Esophagus (tissue), 2 donors: ENCODE data around the gene TNRC18. TPM values are rescaled to one million over a fixed set of nuclear protein-coding genes. Genes with fewer than 3 reads are reported as not detected.

Experiments
- H3K27ac ChIP-seq, 2 donors: one replicate each; pipeline ENCODE4 v1.5.1; 2013; ENCODE audit warnings: low read depth in 2 of 2, mild to moderate bottlenecking in 2 of 2, inconsistent platforms in 1 of 2, low read length in 1 of 2, moderate library complexity in 1 of 2
- H3K27me3 ChIP-seq, 2 donors: one replicate each; pipeline ENCODE4 v1.6.1; 2013; ENCODE audit warnings: low read length in 2 of 2, control low read depth in 1 of 2, mild to moderate bottlenecking in 1 of 2; ENCODE audit not compliant: insufficient read depth in 2 of 2, control insufficient read depth in 1 of 2
- H3K36me3 ChIP-seq, 2 donors: one replicate each; pipeline ENCODE4 v1.6.1; 2013; ENCODE audit warnings: low read length in 1 of 2; ENCODE audit not compliant: control insufficient read depth in 2 of 2, insufficient read depth in 2 of 2
- H3K4me1 ChIP-seq, 2 donors: one replicate each; pipeline ENCODE4 v1.6.1; 2013; ENCODE audit warnings: low read length in 1 of 2; ENCODE audit not compliant: control insufficient read depth in 2 of 2, insufficient read depth in 2 of 2
- H3K4me3 ChIP-seq, 2 donors: one replicate each; pipeline ENCODE4 v1.5.1; 2013; ENCODE audit warnings: low read length in 2 of 2, mild to moderate bottlenecking in 2 of 2, low read depth in 1 of 2, moderate library complexity in 1 of 2
- H3K9me3 ChIP-seq, 2 donors: one replicate each; pipeline ENCODE4 v1.6.1; 2013; ENCODE audit warnings: mild to moderate bottlenecking in 2 of 2, low read depth in 1 of 2, low read length in 1 of 2, moderate library complexity in 1 of 2; ENCODE audit not compliant: control insufficient read depth in 2 of 2, insufficient read depth in 1 of 2
- WGBS, 2 donors: extraction: QIAGEN DNeasy Blood & Tissue Kit; methylation state at CpG; one replicate each; pipeline ENCODE4 v1.1.7; 2013; 5-methylcytosine and 5-hydroxymethylcytosine counted together
- polyA plus RNA-seq, 2 donors: library from polyadenylated mRNA; stranded (reverse); fragments of 200-250 nt; gene quantifications; one replicate each; pipeline ENCODE4 v1.2.3, GENCODE V29; 2013
- donor health status: healthy with polysubstance abuse.
- donor health status: Bipolar disorder and iron deficiency.

The TNRC18 gene
- polyA plus RNA-seq, 2 donors = 18.0 to 34.0 TPM

GRCh38 chr7:5394264-5395105 lies 29.1 kb downstream of the TNRC18 start:
- H3K9me3 ChIP-seq = no peaks in the 10 kb centered on the region
- no peaks in the 10 kb centered on the region for H3K27me3 ChIP-seq
- H3K4me1 ChIP-seq = peaks cover 11 to 17% of the 10 kb centered on the region in 2 donors
- no peak overlapping the region for H3K27ac ChIP-seq
- H3K4me3 ChIP-seq = no peak overlapping the region
- peaks cover 0 to 24% of the 10 kb centered on the region in 2 donors for H3K36me3 ChIP-seq
- 85 to 88% methylated on average over 30 to 33 of the region's 33 CpGs for WGBS, 2 donors

DNA sequence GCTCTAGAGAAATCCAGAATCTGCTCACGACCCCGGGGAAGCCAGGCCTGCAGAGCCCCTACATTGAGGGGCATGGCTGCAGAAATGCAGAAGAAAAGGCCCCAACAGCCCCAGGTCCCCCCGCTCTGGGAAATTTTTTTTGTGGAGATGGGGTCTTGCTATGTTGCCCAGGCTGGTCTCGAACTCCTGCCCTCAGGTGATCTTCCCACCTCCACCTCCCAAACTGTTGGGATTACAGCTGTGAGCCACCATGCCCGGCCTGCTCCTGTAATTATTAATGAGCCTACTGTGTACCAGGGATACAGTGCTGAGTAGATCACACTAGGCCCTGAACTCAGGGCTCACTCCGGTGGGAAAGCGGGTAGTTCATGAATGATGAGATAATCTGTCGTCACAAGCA lies 29.9 kb downstream of the TNRC18 start:
- WGBS, 2 donors = 91 to 96% methylated on average over 8 of the region's 8 CpGs
- H3K4me1 ChIP-seq = peaks cover 11 to 14% of the 10 kb centered on the region in 2 donors
- H3K36me3 ChIP-seq = peaks cover 0 to 29% of the 10 kb centered on the region in 2 donors
- H3K27me3 ChIP-seq = no peaks in the 10 kb centered on the region
- H3K27ac ChIP-seq = no peak overlapping the region
- no peaks in the 10 kb centered on the region for H3K9me3 ChIP-seq
- no peak overlapping the region for H3K4me3 ChIP-seq

DNA sequence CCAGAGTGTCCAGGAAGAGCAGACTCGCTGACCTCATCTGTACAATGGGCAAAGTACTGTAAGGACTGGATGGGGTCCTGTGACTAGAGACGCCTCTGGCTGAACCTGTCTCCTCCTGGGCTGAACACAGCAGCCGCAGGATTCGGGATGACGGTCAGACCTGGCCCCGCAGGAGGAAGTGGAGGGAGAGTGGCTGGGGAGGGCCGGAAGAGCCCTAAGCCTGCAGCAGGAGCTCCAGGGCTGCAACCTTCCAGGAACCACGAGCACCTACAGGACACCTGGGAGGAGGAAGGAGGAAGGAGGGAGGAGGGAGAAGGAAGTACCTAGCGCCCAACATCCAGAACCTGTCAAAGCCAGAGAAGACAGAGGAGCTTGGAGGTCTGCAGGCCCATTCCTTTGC lies 30.3 kb downstream of the TNRC18 start:
- Histone ChIP-seq H3K36me3 (peaks cover 0 to 32% of the 10 kb centered on the region in 2 donors), H3K27ac (no peak overlapping the region), H3K4me1 (peaks cover 11 to 14% of the 10 kb centered on the region in 2 donors), H3K9me3 (no peaks in the 10 kb centered on the region), H3K4me3 (no peak overlapping the region), H3K27me3 (no peaks in the 10 kb centered on the region)
- 75 to 77% methylated on average over 9 of the region's 9 CpGs for WGBS, 2 donors

GRCh38 chr7:5390918-5391317 lies 32.7 kb downstream of the TNRC18 start:
- Histone ChIP-seq H3K9me3 (no peaks in the 10 kb centered on the region), H3K36me3 (peaks cover 3 to 46% of the 10 kb centered on the region in 2 donors)

GRCh38 chr7:5388905-5389433 lies 34.7 kb downstream of the TNRC18 start:
- WGBS, 2 donors = 88 to 94% methylated on average over 29 to 64 of the region's 64 CpGs
- H3K36me3 ChIP-seq = peaks cover 3 to 47% of the 10 kb centered on the region in 2 donors

More at GRCh38 chr7:5390918-5391317, 32.7 kb downstream of the TNRC18 start:
- Histone ChIP-seq H3K4me1 (peaks cover 3 to 7% of the 10 kb centered on the region in 2 donors), H3K27ac (no peak overlapping the region), H3K27me3 (no peaks in the 10 kb centered on the region), H3K4me3 (no peak overlapping the region)
- WGBS, 2 donors = 81 to 87% methylated on average over 7 of the region's 7 CpGs

DNA sequence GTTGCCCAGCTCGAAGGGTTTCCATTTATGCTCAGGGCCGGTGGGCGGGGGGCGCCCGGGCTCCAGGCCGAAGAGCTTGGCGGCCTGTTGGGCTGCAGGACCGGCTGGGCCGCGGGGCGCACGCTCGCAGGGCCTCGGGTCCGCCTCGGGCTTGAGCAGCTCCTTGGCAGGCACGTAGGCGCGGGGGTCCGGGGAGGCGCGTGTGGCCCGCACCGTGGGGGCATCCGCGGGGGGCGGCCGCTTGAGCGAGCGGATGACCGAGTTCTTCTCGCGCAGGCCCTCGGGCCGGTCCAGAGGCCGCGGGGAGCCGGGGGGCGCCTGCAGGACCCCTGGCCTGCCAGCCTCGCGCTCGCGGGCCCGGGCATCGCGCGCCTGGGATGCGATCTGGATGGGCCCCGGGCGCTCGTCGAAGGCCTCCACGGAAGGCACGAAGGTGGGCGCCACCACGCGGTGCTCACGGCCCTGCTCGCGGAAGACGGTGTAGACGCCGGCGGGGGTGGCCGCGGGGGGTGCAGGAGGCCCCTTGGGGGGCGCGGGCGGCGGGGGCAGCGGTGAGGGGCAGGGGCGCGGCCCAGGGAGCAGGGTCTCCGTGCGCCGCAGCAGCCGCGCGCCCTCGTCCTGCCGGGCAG lies 35.2 kb downstream of the TNRC18 start:
- no peak overlapping the region for H3K4me3 ChIP-seq
- no peaks in the 10 kb centered on the region for H3K9me3 ChIP-seq
- H3K27me3 ChIP-seq = no peaks in the 10 kb centered on the region
- no peak overlapping the region for H3K27ac ChIP-seq
- WGBS, 2 donors = 90 to 93% methylated on average over 71 to 81 of the region's 81 CpGs
- H3K36me3 ChIP-seq = peaks cover 3 to 42% of the 10 kb centered on the region in 2 donors
- peaks cover 0 to 5% of the 10 kb centered on the region in 2 donors for H3K4me1 ChIP-seq

More at GRCh38 chr7:5388905-5389433, 34.7 kb downstream of the TNRC18 start:
- no peak overlapping the region for H3K4me3 ChIP-seq
- no peak overlapping the region for H3K27ac ChIP-seq
- peaks cover 0 to 4% of the 10 kb centered on the region in 2 donors for H3K4me1 ChIP-seq
- H3K27me3 ChIP-seq = no peaks in the 10 kb centered on the region
- H3K9me3 ChIP-seq = no peaks in the 10 kb centered on the region

DNA sequence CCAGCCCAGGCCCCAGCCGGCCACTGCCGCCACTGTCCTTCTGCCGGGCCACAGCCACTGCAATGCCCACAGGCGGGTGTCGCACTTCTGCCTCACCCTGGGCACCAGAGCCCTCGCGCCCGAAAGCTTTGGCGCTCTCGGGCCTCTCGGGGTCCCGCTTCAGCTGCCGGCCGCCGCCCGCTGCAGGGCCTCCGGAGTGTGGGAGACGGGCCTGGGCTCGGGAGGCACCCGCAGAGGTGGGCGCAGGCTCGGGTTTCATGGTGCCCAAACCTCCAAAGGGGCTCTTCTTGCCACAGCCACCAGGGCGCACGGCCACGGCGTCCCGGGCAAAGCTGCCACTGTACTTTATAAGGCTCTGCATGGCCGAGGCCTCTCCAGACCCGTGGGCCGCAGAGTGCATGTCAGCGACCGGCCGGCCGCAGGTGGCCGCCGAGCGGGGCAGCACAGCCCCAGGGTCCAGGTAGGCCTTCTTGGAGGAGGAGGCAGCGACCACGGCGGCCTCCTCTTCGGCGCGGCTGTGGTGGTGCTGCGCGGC lies 35.9 kb downstream of the TNRC18 start:
- peaks cover 3 to 36% of the 10 kb centered on the region in 2 donors for H3K36me3 ChIP-seq
- H3K9me3 ChIP-seq = no peaks in the 10 kb centered on the region
- no peak overlapping the region for H3K27ac ChIP-seq
- 94 to 95% methylated on average over 25 to 45 of the region's 45 CpGs for WGBS, 2 donors
- H3K27me3 ChIP-seq = no peaks in the 10 kb centered on the region
- no peak overlapping the region for H3K4me3 ChIP-seq
- H3K4me1 ChIP-seq = peaks cover 0 to 10% of the 10 kb centered on the region in 2 donors

DNA sequence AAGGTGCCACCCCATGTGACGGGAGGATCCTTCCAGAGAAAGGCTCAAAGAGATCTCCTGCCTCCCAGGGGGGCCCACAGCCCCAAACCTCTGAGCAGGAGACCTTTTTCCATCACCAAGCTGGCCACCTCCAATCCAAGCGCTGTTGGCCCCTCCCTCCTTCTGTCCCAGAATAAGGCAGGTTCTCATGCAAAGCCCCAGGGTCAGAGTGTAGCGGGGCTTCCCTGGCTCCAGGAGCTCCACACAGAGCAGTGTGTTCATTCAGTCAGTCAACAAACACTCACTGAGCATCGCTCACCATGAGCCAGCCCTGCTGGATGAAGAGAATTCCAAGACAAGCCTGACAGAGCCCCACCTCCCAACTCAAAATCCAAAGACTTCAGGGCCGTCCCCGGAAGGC lies 39.0 kb downstream of the TNRC18 start:
- no peak overlapping the region for H3K27ac ChIP-seq
- H3K4me1 ChIP-seq = peaks cover 0 to 21% of the 10 kb centered on the region in 2 donors
- WGBS, 2 donors = 62 to 66% methylated on average over 6 of the region's 6 CpGs

GRCh38 chr7:5383314-5384098 lies 40.1 kb downstream of the TNRC18 start:
- H3K27me3 ChIP-seq = no peaks in the 10 kb centered on the region
- H3K36me3 ChIP-seq = peaks cover 3 to 24% of the 10 kb centered on the region in 2 donors
- WGBS, 2 donors = 66 to 69% methylated on average over 16 of the region's 16 CpGs
- H3K9me3 ChIP-seq = no peaks in the 10 kb centered on the region
- peaks cover 0 to 25% of the 10 kb centered on the region in 2 donors for H3K4me1 ChIP-seq
- H3K4me3 ChIP-seq = no peak overlapping the region
- H3K27ac ChIP-seq = no peak overlapping the region

More for the DNA sequence above, 39.0 kb downstream of the TNRC18 start:
- Histone ChIP-seq H3K36me3 (peaks cover 3 to 31% of the 10 kb centered on the region in 2 donors), H3K4me3 (no peak overlapping the region), H3K27me3 (no peaks in the 10 kb centered on the region), H3K9me3 (no peaks in the 10 kb centered on the region)
